GM21528 (cell line): ENCODE data around the gene GLOD4.
"Not testable (repeated sequence)": the region's sequence is repeated elsewhere in the genome, so short reads cannot be mapped to it uniquely, and the experiment has no call there.

Source experiments
- ATAC-seq: cut with Tn5 transposase; IDR thresholded peaks from one replicate; pipeline ENCODE4 v1.9.1; 2021; ENCODE audit warnings: mild to moderate bottlenecking, moderate library complexity; ENCODE audit not compliant: unreplicated experiment, low FRiP score

The GLOD4 gene, protein sequence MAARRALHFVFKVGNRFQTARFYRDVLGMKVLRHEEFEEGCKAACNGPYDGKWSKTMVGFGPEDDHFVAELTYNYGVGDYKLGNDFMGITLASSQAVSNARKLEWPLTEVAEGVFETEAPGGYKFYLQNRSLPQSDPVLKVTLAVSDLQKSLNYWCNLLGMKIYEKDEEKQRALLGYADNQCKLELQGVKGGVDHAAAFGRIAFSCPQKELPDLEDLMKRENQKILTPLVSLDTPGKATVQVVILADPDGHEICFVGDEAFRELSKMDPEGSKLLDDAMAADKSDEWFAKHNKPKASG

GRCh38 chr17:781805-782731 lies at the start of gene GLOD4, which contains the start of gene MRM3:
TSS of gene GLOD4 (minus strand) at chr17:782280. CDS start at chr17:782255, 25 bp downstream.
TSS of gene MRM3 (plus strand) at chr17:782353. CDS start at chr17:782379, 26 bp downstream.
- peak; percentile 82 for ATAC-seq

GRCh38 chr17:830950-831349 lies 48.9 kb upstream of the GLOD4 start:
- ATAC-seq, result no peak

- no peak for ATAC-seq
Measured at GRCh38 chr17:830381-830780, 48.3 kb upstream of the GLOD4 start.

DNA sequence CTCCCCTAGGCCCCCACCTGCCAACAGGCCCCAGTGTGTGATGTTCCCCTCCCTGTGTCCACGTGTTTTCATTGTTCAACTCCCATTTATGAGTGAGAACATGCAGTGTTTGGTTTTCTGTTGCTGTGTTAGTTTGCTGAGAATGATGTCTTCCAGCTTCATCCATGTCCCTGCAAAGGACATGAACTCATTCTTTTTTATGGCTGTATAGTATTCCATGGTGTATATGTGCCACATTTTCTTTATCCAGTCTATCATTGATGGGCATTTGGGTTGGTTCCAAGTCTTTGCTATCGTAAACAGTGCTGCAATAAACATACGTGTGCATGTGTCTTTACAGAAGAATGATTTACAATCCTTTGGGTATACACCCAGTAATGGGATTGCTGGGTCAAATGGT lies 47.5 kb upstream of the GLOD4 start:
- ATAC-seq, result not testable (repeated sequence)

GRCh38 chr17:828761-829160 lies 46.7 kb upstream of the GLOD4 start:
- ATAC-seq, result no peak

DNA sequence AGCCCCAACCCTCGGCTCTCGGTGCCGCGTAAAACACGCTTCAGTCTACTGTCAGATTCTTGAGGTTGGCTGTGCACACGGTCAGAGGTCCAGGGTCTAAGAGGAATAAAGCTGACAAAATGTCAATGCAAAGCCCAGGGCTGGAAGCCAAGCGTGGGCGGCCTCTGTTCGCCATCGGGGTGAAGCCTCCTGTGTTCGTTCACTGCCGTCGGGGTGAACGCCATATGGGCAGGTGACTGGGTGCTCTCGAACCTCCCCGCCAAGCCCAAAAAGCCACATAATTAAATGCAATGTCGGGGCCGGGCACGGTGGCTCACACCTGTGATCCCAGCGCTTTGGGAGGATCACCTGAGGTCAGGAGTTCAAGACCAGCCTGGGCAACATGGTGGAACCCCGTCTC lies 44.7 kb upstream of the GLOD4 start:
- ATAC-seq, result no peak

DNA sequence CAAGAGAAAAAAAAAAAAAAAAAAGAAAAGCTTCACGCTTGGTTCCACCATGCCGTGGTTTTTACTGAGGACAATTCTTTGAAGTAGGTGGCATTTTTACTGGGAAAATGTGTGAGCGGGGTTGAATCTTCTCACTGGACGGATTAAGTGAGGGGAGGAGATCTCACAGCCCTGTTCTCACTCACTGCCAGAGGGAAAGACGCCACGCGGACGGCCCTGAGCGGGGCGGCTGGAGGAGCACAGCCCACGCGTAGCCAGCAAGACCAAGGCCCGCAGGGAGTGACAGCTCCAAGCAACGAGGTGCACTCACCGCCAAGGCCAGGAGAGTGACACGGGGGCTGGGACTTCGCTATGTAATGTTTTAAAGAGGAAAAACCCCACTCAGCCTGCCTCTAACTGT lies 43.1 kb upstream of the GLOD4 start:
- no peak for ATAC-seq

DNA sequence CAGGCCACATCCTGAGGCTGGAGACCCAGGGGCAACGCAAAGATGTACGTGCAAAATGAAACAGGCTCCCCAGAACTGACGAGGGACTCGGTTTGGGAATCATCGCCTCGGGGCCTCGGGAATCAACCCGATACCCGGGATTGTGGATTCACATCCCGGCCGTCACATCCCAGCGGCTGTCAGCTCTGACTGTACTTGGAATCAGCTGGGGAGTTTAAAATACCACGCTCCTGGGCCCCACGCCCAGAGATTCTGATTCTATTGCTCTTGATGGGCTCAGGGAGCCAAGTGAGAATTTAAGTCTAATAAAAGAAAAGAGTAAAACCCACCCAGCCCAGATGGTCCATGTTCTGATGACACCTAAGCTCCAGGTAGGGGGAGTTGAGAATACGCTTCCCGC lies 42.3 kb upstream of the GLOD4 start:
- ATAC-seq, result no peak

DNA sequence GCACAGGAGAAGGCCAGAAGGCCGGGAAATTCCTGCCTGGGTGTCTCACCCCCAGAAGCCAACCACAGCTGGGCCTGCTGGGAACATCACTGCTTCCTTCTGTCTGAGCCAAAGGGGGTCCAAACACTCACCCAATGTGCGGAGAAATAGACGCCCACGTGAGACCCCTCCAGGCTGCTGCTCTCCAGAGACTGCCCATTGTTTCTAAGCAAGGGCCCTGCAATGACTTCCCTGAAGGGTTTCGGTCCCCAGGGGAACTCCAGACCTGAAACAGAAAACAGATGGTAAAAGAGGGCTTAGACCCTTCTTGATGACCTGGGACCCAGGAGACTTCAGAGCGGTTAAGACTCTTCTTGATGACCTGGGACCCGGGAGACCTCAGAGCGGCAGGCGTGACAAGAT lies 41.4 kb upstream of the GLOD4 start:
- no peak for ATAC-seq

DNA sequence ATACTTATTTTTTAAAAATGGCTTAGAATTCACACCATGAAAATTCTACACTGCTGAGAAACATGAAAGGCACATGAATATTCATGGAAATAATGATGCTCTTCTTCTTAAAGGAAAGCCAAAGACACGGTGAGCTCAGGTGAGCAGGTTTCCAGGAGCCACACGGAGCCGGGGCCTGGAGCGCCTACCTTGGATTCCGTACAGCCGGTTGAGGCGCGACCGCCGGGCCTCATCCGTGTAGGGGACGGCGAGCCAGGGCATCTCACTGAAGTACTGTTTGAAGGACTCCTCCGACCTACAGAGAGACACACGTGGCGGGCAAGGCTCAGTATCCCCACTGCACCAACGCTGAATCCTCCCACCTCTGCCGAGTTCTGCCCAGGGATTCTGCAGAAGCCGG lies 37.2 kb upstream of the GLOD4 start:
- no peak for ATAC-seq

DNA sequence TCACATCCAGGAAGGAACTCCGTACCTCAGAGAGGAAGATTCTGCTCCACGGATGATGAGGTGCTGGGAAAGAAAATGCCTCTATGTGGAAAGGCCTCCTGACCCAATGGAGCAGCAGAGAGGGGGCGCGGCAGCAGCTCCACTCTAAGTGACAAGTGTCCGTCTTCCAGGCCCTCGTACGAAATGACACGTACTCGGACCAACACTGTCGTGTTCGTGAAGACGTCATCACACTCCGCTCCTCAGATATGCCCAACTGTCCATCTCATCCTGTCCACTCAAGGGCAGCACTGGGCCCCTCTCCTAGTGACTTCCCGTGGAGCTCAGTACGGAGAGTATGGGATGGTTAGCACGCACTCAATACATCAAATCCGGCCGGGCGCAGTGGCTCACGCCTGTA lies 32.3 kb upstream of the GLOD4 start:
- no peak for ATAC-seq

GRCh38 chr17:812638-813204 lies 30.6 kb upstream of the GLOD4 start:
- ATAC-seq, result no peak

GRCh38 chr17:811051-811784 lies 29.1 kb upstream of the GLOD4 start:
- no peak for ATAC-seq

DNA sequence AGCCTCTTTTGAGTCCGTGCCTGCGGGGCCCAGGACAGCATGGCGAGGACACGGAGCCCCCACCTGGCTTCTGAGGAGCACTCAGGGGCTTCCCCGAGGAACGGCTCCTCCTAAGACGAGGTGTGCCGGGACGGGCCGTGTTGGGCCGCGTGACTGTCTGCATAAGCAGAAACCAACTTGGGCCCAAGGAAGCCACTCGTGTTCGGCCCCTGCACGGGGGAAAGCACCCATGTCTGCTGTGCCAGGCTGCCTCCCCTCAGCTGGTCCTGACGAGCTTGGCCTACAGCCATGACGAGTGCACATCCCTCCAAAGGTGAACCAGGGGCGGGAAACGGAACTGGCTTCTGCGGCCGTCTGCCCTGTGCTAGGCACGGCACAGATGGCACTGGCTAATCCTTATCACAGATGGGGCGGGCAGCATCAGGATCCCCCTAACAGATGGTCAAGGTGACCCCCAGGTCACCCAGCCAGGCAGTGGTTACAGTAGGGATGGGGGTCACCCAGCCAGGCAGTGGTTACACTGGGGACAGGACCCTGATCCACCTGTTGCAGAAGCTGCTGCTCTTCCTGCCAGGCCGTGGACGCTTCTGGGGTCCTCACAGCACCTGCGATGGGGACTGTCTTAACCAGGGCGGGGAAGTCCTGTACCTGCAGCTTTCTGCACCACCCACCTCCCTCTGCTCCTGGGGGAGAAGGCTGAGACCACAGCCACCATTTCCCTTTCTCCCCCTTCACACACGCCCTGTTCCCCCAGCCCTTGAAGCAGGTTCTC lies 25.6 kb upstream of the GLOD4 start:
- ATAC-seq, result no peak

DNA sequence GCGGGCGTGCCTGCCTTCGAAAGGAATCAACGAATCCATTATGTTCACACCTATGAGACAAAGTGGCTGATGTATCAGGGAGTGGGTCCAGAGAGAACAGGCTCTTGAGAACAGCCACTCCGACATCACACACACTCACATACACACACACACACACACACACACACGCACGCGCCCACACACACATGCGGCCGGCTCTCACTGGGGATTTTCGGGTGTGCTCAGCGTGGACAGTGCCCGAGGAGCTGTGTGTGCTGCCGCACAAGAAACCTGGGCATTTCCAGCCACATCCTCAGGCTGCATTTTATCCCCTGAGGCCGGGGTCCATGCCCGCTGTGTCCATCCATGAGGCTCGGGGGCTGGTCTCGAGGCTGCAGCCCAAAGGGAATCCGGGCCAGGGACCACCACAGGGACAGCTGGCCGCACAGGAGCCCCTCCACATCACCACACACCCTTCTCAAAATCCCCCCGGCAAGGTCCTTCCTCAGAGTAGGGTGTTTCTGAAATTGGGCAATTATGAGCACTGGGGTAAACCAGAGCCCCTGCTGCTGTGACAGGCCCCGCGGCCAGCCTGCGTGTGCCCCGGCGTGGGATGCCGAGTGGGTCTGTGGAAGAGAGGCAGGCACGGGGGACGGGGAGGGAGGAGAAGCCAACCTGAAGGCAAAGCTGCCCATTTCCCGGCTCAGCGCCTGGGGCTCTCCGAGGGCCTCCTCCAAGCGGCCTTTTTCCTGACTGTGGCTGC lies 24.9 kb upstream of the GLOD4 start:
- no peak for ATAC-seq

DNA sequence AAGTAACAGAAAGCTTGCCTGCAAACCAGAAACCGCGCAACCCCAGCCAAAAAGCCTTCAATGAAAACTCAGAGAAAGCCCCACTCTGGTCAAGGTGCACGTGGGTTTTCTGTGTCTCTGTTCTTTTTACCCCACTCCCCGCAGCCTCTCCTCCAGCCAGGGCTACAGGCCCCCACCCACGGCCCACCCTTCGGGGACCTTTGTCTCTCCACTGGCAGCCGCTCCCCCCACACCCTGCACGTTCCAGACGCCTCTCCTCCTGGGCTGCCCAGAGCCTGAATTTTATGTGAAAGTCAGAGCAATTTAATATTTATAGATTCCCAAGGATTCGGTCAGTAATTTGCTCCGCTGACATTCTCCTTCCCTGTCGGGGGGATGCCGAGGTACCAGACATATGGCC lies 24.3 kb upstream of the GLOD4 start:
- ATAC-seq, result no peak

- not testable (repeated sequence) for ATAC-seq
Measured at GRCh38 chr17:805886-806285, 23.8 kb upstream of the GLOD4 start.

DNA sequence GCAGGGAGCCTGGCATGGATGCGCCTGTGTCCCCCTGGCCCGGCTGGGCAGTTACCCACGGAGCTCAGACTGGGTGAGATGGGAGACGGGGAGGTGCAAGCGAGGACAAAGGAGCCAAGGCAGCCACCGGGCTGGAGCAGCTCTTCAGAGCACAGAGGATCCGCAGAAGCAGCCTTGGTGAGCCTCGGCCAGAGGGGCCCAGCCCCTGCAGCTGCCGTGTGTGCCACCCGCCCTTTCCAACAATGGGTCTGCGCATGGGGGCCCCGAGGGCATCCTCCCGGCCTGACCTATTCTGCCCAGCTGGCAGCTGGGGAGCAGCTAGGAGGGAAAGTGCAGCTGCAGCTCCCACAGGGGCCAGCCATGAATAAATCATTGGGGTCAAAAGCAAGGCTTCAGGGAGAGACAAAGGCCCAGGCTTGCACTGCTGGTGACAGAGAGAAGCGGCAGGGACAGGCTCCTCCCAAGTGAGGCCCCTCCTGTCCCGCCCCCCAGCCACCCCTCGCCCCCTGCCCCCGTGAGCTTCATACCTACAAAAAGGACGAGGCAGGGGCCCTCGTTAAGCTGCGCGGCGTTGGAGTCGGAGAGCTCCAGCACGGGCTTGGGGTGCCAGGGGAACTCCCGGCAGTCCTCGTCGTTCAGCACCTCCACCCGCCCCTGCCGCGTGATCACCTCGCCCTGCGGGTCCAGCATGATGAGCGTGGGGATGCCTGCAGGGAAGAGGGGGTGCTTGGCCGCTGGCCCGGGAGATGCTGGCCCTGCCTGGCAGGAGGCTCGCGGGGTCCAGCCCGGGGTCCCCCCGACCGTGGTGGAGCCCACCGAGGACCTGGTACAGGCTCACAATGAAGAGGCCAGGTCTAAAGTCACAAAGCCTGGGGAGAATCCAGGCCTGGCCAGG lies 22.7 kb upstream of the GLOD4 start:
- no peak for ATAC-seq
